Fibroblast of lung (primary cell): ENCODE data around the gene HIPK4. TPM values are rescaled to one million over a fixed set of nuclear protein-coding genes. Genes with fewer than 3 reads are reported as not detected.
"Not testable (repeated sequence)": the region's sequence is repeated elsewhere in the genome, so short reads cannot be mapped to it uniquely, and the experiment has no call there.

Experiments
- DNase-seq, 2 donors: peaks; one replicate each; pipeline versions ENCODE4 v3.0.0 to v3.0.0-alpha.2; 2010; ENCODE audit warnings: low read depth in 2 of 2
- H2AFZ ChIP-seq: 2 replicates; pipeline ENCODE4 v1.5.1; 2012; ENCODE audit warnings: low read length, control low read depth, inconsistent platforms
- H3K27ac ChIP-seq: 2 replicates; pipeline ENCODE4 v1.5.1; 2011; ENCODE audit warnings: low read length, control low read depth; ENCODE audit not compliant: insufficient read depth
- H3K27me3 ChIP-seq: 2 replicates; pipeline ENCODE4 v1.5.1; 2011; ENCODE audit warnings: mild to moderate bottlenecking, low read length; ENCODE audit not compliant: control insufficient read depth, insufficient read depth
- H3K36me3 ChIP-seq: 2 replicates; pipeline ENCODE4 v1.5.1; 2011; ENCODE audit warnings: low read length; ENCODE audit not compliant: control insufficient read depth, insufficient read depth
- H3K4me1 ChIP-seq: 2 replicates; pipeline ENCODE4 v1.5.1; 2011; ENCODE audit warnings: low read length; ENCODE audit not compliant: control insufficient read depth, insufficient read depth; ENCODE audit errors: extremely low read depth
- H3K4me2 ChIP-seq: 2 replicates; pipeline ENCODE4 v1.5.1; 2011; ENCODE audit warnings: low read length, control low read depth; ENCODE audit not compliant: insufficient read depth; ENCODE audit errors: extremely low read depth
- H3K4me3 ChIP-seq, 4 experiments: fragments of 200-600 bp in 1 of 4; sonication (generic) in 1 of 4; replicated peaks in 1 of 4; 2 replicates each; pipeline ENCODE4 v1.5.1; 2011 to 2016; ENCODE audit warnings: low read length in 4 of 4, low read depth in 3 of 4, mild to moderate bottlenecking in 3 of 4, control low read depth in 2 of 4, inconsistent platforms in 1 of 4, mixed read lengths in 1 of 4; ENCODE audit not compliant: insufficient read depth in 1 of 4; ENCODE audit errors: control extremely low read depth in 1 of 4
- H3K79me2 ChIP-seq: 2 replicates; pipeline ENCODE4 v1.5.1; 2012; ENCODE audit warnings: mild to moderate bottlenecking, low read length, inconsistent platforms; ENCODE audit not compliant: control insufficient read depth, insufficient read depth
- H3K9ac ChIP-seq: 2 replicates; pipeline ENCODE4 v1.5.1; 2011; ENCODE audit warnings: mild to moderate bottlenecking, low read length, control low read depth; ENCODE audit not compliant: insufficient read depth
- H3K9me3 ChIP-seq: 2 replicates; pipeline ENCODE4 v1.5.1; 2012; ENCODE audit warnings: low read depth, low read length; ENCODE audit not compliant: control insufficient read depth, insufficient read depth
- H4K20me1 ChIP-seq: 2 replicates; pipeline ENCODE4 v1.5.1; 2011; ENCODE audit warnings: low read length; ENCODE audit not compliant: control insufficient read depth, insufficient read depth; ENCODE audit errors: extremely low read depth
- CTCF ChIP-seq, 2 donors: IDR thresholded peaks in 1 of 2; conservative IDR thresholded peaks in 1 of 2; 1 replicate in 1 of 2; 2 replicates in 1 of 2; pipeline ENCODE4 v1.5.1; 2011 to 2012; ENCODE audit warnings: low read length in 2 of 2, control low read depth in 1 of 2, inconsistent platforms in 1 of 2, low read depth in 1 of 2, mild to moderate bottlenecking in 1 of 2
- EZH2 ChIP-seq: IDR thresholded peaks from 2 replicates; pipeline ENCODE4 v1.5.1; 2012; ENCODE audit warnings: low read length, control low read depth, mild to moderate bottlenecking; ENCODE audit errors: missing control alignments
- polyA plus RNA-seq, 2 donors: library from polyadenylated mRNA; depleted of rRNA in 1 of 2; stranded (reverse) in 1 of 2; unstranded in 1 of 2; fragments of >200 nt; gene quantifications; 2 replicates each; pipeline ENCODE4 v1.2.1, GENCODE V29; 2011 to 2012; ENCODE audit warnings: missing spikeins in 1 of 2
- total RNA-seq: library from RNA; depleted of rRNA; stranded (reverse); fragments of >200 nt; gene quantifications from 2 replicates; pipeline ENCODE4 v1.2.1, GENCODE V29; 2014

HIPK4 gene
- total and polyA plus RNA-seq, 2 donors (not counting 1 experiment from before 2014, with no cell fraction given): 0.05 to 0.17 TPM

GRCh38 chr19:40336601-40336900, 53.4 kb downstream of the HIPK4 start:
- Histone ChIP-seq H3K4me3 (no peak overlapping the region), H3K27me3 (no peaks in the 10 kb centered on the region), H4K20me1 (no peaks in the 10 kb centered on the region), H3K27ac (no peak overlapping the region), H3K79me2 (peaks cover 7% of the 10 kb centered on the region), H3K4me2 (no peak overlapping the region), H3K9me3 (no peaks in the 10 kb centered on the region), H3K9ac (no peak overlapping the region), H2AFZ (no peak overlapping the region), H3K36me3 (peaks cover 5% of the 10 kb centered on the region), H3K4me1 (no peaks in the 10 kb centered on the region)
- DNase-seq: no peak
- TF ChIP-seq EZH2: no peak
- no peak for TF ChIP-seq CTCF (conservative IDR thresholded peaks at IDR 0.05 in 1 of 2, IDR thresholded peaks at IDR 0.05 in 1 of 2; ENCODE audit: low read depth in 1 of 2, low read length in 2 of 2)

- H2AFZ ChIP-seq: no peak overlapping the region
- no peaks in the 10 kb centered on the region for H3K9me3 ChIP-seq
- H3K9ac ChIP-seq: no peak overlapping the region
- H4K20me1 ChIP-seq: no peaks in the 10 kb centered on the region
- no peak overlapping the region for H3K27ac ChIP-seq
- no peak for TF ChIP-seq CTCF (conservative IDR thresholded peaks at IDR 0.05 in 1 of 2, IDR thresholded peaks at IDR 0.05 in 1 of 2; ENCODE audit: low read depth in 1 of 2, low read length in 2 of 2)
- TF ChIP-seq EZH2: no peak
- H3K79me2 ChIP-seq: peaks cover 7% of the 10 kb centered on the region
- H3K27me3 ChIP-seq: no peaks in the 10 kb centered on the region
- DNase-seq: peak in 1 of 2 donors; percentile 75
- no peak overlapping the region for H3K4me3 ChIP-seq
- peaks cover 5% of the 10 kb centered on the region for H3K36me3 ChIP-seq
- H3K4me2 ChIP-seq: no peak overlapping the region
- no peaks in the 10 kb centered on the region for H3K4me1 ChIP-seq
Measured at GRCh38 chr19:40335855-40336600, 54.0 kb downstream of the HIPK4 start.

- no peak overlapping the region for H2AFZ ChIP-seq
- no peak for DNase-seq
- peaks cover 7% of the 10 kb centered on the region for H3K36me3 ChIP-seq
- H3K4me3 ChIP-seq: no peak overlapping the region
- H4K20me1 ChIP-seq: no peaks in the 10 kb centered on the region
- peaks cover 7% of the 10 kb centered on the region for H3K79me2 ChIP-seq
- no peak for TF ChIP-seq CTCF (conservative IDR thresholded peaks at IDR 0.05 in 1 of 2, IDR thresholded peaks at IDR 0.05 in 1 of 2; ENCODE audit: low read depth in 1 of 2, low read length in 2 of 2)
- no peak for TF ChIP-seq EZH2
- H3K4me1 ChIP-seq: no peaks in the 10 kb centered on the region
- H3K27ac ChIP-seq: no peak overlapping the region
- no peaks in the 10 kb centered on the region for H3K27me3 ChIP-seq
- H3K9me3 ChIP-seq: no peaks in the 10 kb centered on the region
- H3K9ac ChIP-seq: no peak overlapping the region
- no peak overlapping the region for H3K4me2 ChIP-seq
Measured at GRCh38 chr19:40335101-40335500, 54.9 kb downstream of the HIPK4 start.

DNA sequence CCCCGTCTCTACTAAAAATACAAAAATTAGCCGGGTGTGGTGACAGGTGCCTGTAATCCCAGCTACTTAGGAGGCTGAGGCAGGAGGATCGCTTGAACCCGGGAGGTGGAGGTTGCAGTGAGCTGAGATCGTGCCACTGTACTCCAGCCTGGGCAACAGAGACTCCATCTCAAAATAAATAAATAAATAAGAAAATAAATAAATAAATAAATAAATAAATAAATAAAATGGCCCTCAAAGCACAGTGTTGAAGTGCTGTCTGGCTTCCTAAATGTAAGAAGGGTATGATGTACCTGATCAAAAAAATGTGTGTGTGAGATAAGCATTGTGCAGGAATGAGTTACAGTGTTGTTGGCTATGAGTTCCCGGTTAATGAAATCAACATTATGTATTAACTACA, 56.9 kb downstream of the HIPK4 start:
- H3K4me3 ChIP-seq, H2AFZ ChIP-seq, H3K27ac ChIP-seq, H3K4me2 ChIP-seq, H3K36me3 ChIP-seq, H3K79me2 ChIP-seq, H3K9me3 ChIP-seq, H4K20me1 ChIP-seq, DNase-seq, H3K4me1 ChIP-seq, H3K9ac ChIP-seq, H3K27me3 ChIP-seq: not testable (repeated sequence)
